HEK293T (cell line): ENCODE data around the gene HES3.

ENCODE experiments used
- CTCF ChIA-PET: fragments of 350-600 bp; formaldehyde crosslinking; extraction: SDS; loops from one replicate; lab custom pipeline; 2021; ENCODE audit warnings: antibody characterized with exemption, inconsistent platforms; lab: Yijun Ruan, JAX
- POLR2A ChIA-PET: fragments of 350-600 bp; formaldehyde crosslinking; extraction: SDS; loops from one replicate; lab custom pipeline; 2020; ENCODE audit warnings: antibody characterized with exemption, inconsistent platforms; lab: Yijun Ruan, JAX
- DNase-seq: peaks from one replicate; pipeline ENCODE4 v3.0.0; 2012; ENCODE audit warnings: mixed read lengths; ENCODE audit errors: extremely low spot score
- ARNT ChIP-seq: fragments of 450-650 bp; IDR thresholded peaks from 2 replicates; pipeline ENCODE4 v1.6.1; 2017; ENCODE audit warnings: mild to moderate bottlenecking
- BHLHE40 ChIP-seq: fragments of 450-650 bp; IDR thresholded peaks from 2 replicates; pipeline ENCODE4 v1.6.1; 2016; ENCODE audit warnings: mild to moderate bottlenecking, moderate library complexity, borderline replicate concordance
- CTBP1 ChIP-seq: fragments of 450-650 bp; IDR thresholded peaks from 2 replicates; pipeline ENCODE4 v1.6.1; 2016; ENCODE audit warnings: borderline replicate concordance
- ELF4 ChIP-seq: fragments of 450-650 bp; IDR thresholded peaks from 2 replicates; pipeline ENCODE4 v1.6.1; 2017; ENCODE audit warnings: antibody characterized with exemption
- FOXA1 ChIP-seq: fragments of 450-650 bp; IDR thresholded peaks from 2 replicates; pipeline ENCODE4 v1.6.1; 2016; ENCODE audit warnings: mild to moderate bottlenecking
- FOXK2 ChIP-seq: fragments of 450-650 bp; IDR thresholded peaks from 2 replicates; pipeline ENCODE4 v1.6.1; 2016; ENCODE audit warnings: mild to moderate bottlenecking
- FOXM1 ChIP-seq: fragments of 450-650 bp; IDR thresholded peaks from 2 replicates; pipeline ENCODE4 v1.6.1; 2017; ENCODE audit warnings: mild to moderate bottlenecking, borderline replicate concordance
- HDGF ChIP-seq: fragments of 450-650 bp; IDR thresholded peaks from 2 replicates; pipeline ENCODE4 v1.6.1; 2017; ENCODE audit warnings: antibody characterized with exemption, borderline replicate concordance
- L3MBTL2 ChIP-seq: fragments of 450-650 bp; conservative IDR thresholded peaks from 2 replicates; pipeline ENCODE4 v1.6.1; 2016; ENCODE audit warnings: mild to moderate bottlenecking
- LEF1 ChIP-seq: fragments of 450-650 bp; IDR thresholded peaks from 2 replicates; pipeline ENCODE4 v1.6.1; 2017; ENCODE audit warnings: mild to moderate bottlenecking, borderline replicate concordance
- NFRKB ChIP-seq: fragments of 450-650 bp; IDR thresholded peaks from 2 replicates; pipeline ENCODE4 v1.6.1; 2016; ENCODE audit warnings: mild to moderate bottlenecking, moderate library complexity
- PKNOX1 ChIP-seq: fragments of 450-650 bp; IDR thresholded peaks from 2 replicates; pipeline ENCODE4 v1.6.1; 2016
- SP1 ChIP-seq: fragments of 450-650 bp; IDR thresholded peaks from 2 replicates; pipeline ENCODE4 v1.6.1; 2017
- SUZ12 ChIP-seq: fragments of 450-650 bp; IDR thresholded peaks from 2 replicates; pipeline ENCODE4 v1.6.1; 2016; ENCODE audit warnings: mild to moderate bottlenecking
- TARDBP ChIP-seq: fragments of 450-650 bp; IDR thresholded peaks from 2 replicates; pipeline ENCODE4 v1.6.1; 2016
- ZNF384 ChIP-seq: fragments of 450-650 bp; IDR thresholded peaks from 2 replicates; pipeline ENCODE4 v1.6.1; 2016

Gene HES3

GRCh38 chr1:6270401-6270800, 26.4 kb downstream of the HES3 start:
- CTCF ChIA-PET: interaction anchor here (0.6 to 3.1 kb wide), 3 partner anchors 12 to 65 kb away, joined by 3 to 12 read pairs (median 3); no protein-coding TSS in a partner anchor
- TF ChIP-seq PKNOX1: no peak
- no peak for TF ChIP-seq FOXK2
- TF ChIP-seq FOXA1: no peak
- TF ChIP-seq ELF4: no peak
- no peak for TF ChIP-seq SUZ12
- no peak for TF ChIP-seq LEF1
- no peak for TF ChIP-seq FOXM1
- TF ChIP-seq L3MBTL2: no peak
- no peak for TF ChIP-seq SP1
- TF ChIP-seq ZNF384: no peak
- TF ChIP-seq ARNT: no peak
- POLR2A ChIA-PET: no interaction called here
- no peak for DNase-seq

GRCh38 chr1:6271006-6271405, 27.0 kb downstream of the HES3 start:
- POLR2A ChIA-PET: no interaction called here
- TF ChIP-seq CTBP1 (no peak), ZNF384 (no peak), NFRKB (no peak), TARDBP (no peak), BHLHE40 (no peak), ELF4 (no peak), LEF1 (no peak), SUZ12 (no peak), FOXK2 (no peak), SP1 (no peak), HDGF (no peak), PKNOX1 (no peak)
- CTCF ChIA-PET: interaction anchor here (1.0 to 3.1 kb wide), 2 partner anchors 12 to 25 kb away, joined by 3 to 12 read pairs; no protein-coding TSS in a partner anchor
- no peak for DNase-seq

- POLR2A ChIA-PET: no interaction called here
- TF ChIP-seq LEF1: no peak
- TF ChIP-seq SUZ12: no peak
- TF ChIP-seq FOXM1: no peak
- TF ChIP-seq ELF4: no peak
- TF ChIP-seq L3MBTL2: no peak
- no peak for TF ChIP-seq CTBP1
- TF ChIP-seq FOXA1: no peak
- TF ChIP-seq BHLHE40: no peak
- no peak for TF ChIP-seq HDGF
- TF ChIP-seq FOXK2: no peak
- no peak for TF ChIP-seq TARDBP
- TF ChIP-seq NFRKB: no peak
- CTCF ChIA-PET: interaction anchor here (1.0 to 3.1 kb wide), 2 partner anchors 11 to 26 kb away, joined by 3 to 12 read pairs; no protein-coding TSS in a partner anchor
Observed at GRCh38 chr1:6271554-6271953, 27.6 kb downstream of the HES3 start.

GRCh38 chr1:6272452-6272851, 28.5 kb downstream of the HES3 start:
- POLR2A ChIA-PET: no interaction called here
- DNase-seq: no peak
- CTCF ChIA-PET: interaction anchor here (3.1 kb wide), 1 partner anchor 26 kb away, joined by 12 read pairs; no protein-coding TSS in a partner anchor
- TF ChIP-seq NFRKB (no peak), FOXK2 (no peak), L3MBTL2 (no peak), PKNOX1 (no peak)

More at GRCh38 chr1:6271554-6271953, 27.6 kb downstream of the HES3 start:
- no peak for DNase-seq

GRCh38 chr1:6272868-6273267, 28.9 kb downstream of the HES3 start:
- POLR2A ChIA-PET: interaction anchor here (0.7 kb wide), 1 partner anchor 29 kb away, joined by 3 read pairs; no protein-coding TSS in a partner anchor
- CTCF ChIA-PET: interaction anchor here (0.6 to 3.1 kb wide), 2 partner anchors 27 to 367 kb away, joined by 3 to 12 read pairs; no protein-coding TSS in a partner anchor
- TF ChIP-seq ARNT (no peak), FOXA1 (no peak), ZNF384 (no peak), NFRKB (no peak), PKNOX1 (no peak), FOXK2 (no peak), TARDBP (no peak), FOXM1 (no peak), ELF4 (no peak), LEF1 (no peak), HDGF (no peak), SP1 (no peak), CTBP1 (no peak), L3MBTL2 (no peak), SUZ12 (no peak), BHLHE40 (no peak)
- DNase-seq: no peak

- ChIA-PET POLR2A (interaction anchor here (0.7 kb wide), 1 partner anchor 30 kb away, joined by 3 read pairs; no protein-coding TSS in a partner anchor), CTCF (interaction anchor here (0.6 to 3.1 kb wide), 2 partner anchors 27 to 366 kb away, joined by 3 to 12 read pairs; no protein-coding TSS in a partner anchor)
- no peak for DNase-seq
- TF ChIP-seq CTBP1 (no peak), SP1 (no peak), ELF4 (no peak), SUZ12 (no peak), FOXK2 (no peak), ARNT (no peak), BHLHE40 (no peak), HDGF (no peak), FOXA1 (no peak), NFRKB (no peak), TARDBP (no peak), LEF1 (no peak), PKNOX1 (no peak), L3MBTL2 (no peak), ZNF384 (no peak), FOXM1 (no peak)
Observed at GRCh38 chr1:6273380-6273891, 29.5 kb downstream of the HES3 start.
